Common myeloid progenitor, CD34-positive (primary cell): Measurements from ENCODE around the gene PCNX3.
"Not testable (repeated sequence)": the region's sequence is repeated elsewhere in the genome, so short reads cannot be mapped to it uniquely, and the experiment has no call there.

ENCODE experiments used
- CTCF ChIA-PET: fragments of 350-600 bp; sonication (Branson Sonifier 250); formaldehyde crosslinking; loops from one replicate; lab custom pipeline; 2021; ENCODE audit warnings: antibody characterized with exemption; lab: Charles Lee
- POLR2A ChIA-PET: fragments of 350-600 bp; sonication (Branson Sonifier 250); formaldehyde crosslinking; loops from one replicate; lab custom pipeline; 2021; ENCODE audit warnings: antibody characterized with exemption; lab: Charles Lee
- DNase-seq, 3 donors: peaks; one replicate each; pipeline versions ENCODE4 v3.0.0 to v3.0.0-alpha.2; 2013
- H3K27ac ChIP-seq, 2 experiments: 1 replicate in 1 of 2; 2 replicates in 1 of 2; pipeline ENCODE4 v1.7.0; 2013; ENCODE audit warnings: inconsistent platforms in 2 of 2, low read length in 2 of 2, mild to moderate bottlenecking in 2 of 2, low read depth in 1 of 2, moderate library complexity in 1 of 2; ENCODE audit not compliant: severe bottlenecking in 2 of 2, insufficient read depth in 1 of 2, poor library complexity in 1 of 2
- H3K27me3 ChIP-seq, 5 experiments: replicated peaks in 2 of 5; 1 replicate in 3 of 5; 2 replicates in 2 of 5; pipeline versions ENCODE4 v1.6.1 to v1.7.0; 2013; ENCODE audit warnings: low read length in 4 of 5, mild to moderate bottlenecking in 2 of 5, moderate library complexity in 2 of 5, inconsistent platforms in 1 of 5; ENCODE audit not compliant: insufficient read depth in 5 of 5, control insufficient read depth in 4 of 5
- H3K36me3 ChIP-seq, 4 experiments: 1 replicate in 2 of 4; 2 replicates in 2 of 4; pipeline versions ENCODE4 v1.6.1 to v1.7.0; 2013; ENCODE audit warnings: low read length in 3 of 4, control low read depth in 1 of 4, mild to moderate bottlenecking in 1 of 4; ENCODE audit not compliant: control insufficient read depth in 4 of 4, insufficient read depth in 4 of 4
- H3K4me1 ChIP-seq, 4 experiments: 1 replicate in 3 of 4; 2 replicates in 1 of 4; pipeline versions ENCODE4 v1.6.1 to v1.7.1; 2013; ENCODE audit warnings: low read length in 3 of 4, mild to moderate bottlenecking in 3 of 4, control low read depth in 1 of 4, inconsistent platforms in 1 of 4, moderate library complexity in 1 of 4; ENCODE audit not compliant: control insufficient read depth in 4 of 4, insufficient read depth in 4 of 4; ENCODE audit errors: control extremely low read depth in 1 of 4
- H3K4me3 ChIP-seq, 7 experiments: 1 replicate in 4 of 7; 2 replicates in 3 of 7; pipeline versions ENCODE4 v1.5.1 to v1.7.0; 2013; ENCODE audit warnings: mild to moderate bottlenecking in 7 of 7, low read length in 6 of 7, moderate library complexity in 6 of 7, inconsistent platforms in 2 of 7, low read depth in 2 of 7, control low read depth in 1 of 7; ENCODE audit not compliant: insufficient read depth in 4 of 7, control insufficient read depth in 1 of 7; ENCODE audit errors: extremely low read depth in 1 of 7
- H3K9me3 ChIP-seq, 5 experiments: 1 replicate in 4 of 5; 2 replicates in 1 of 5; pipeline versions ENCODE4 v1.6.1 to v1.7.1; 2013; ENCODE audit warnings: low read length in 4 of 5, mild to moderate bottlenecking in 2 of 5, inconsistent platforms in 1 of 5, low read depth in 1 of 5, moderate library complexity in 1 of 5; ENCODE audit not compliant: control insufficient read depth in 4 of 5, insufficient read depth in 2 of 5; ENCODE audit errors: control extremely low read depth in 1 of 5
- WGBS: methylation state at CpG from one replicate; pipeline ENCODE4 v1.1.5; 2013; ENCODE audit not compliant: insufficient coverage; 5-methylcytosine and 5-hydroxymethylcytosine counted together

Gene PCNX3

GRCh38 chr11:65636108-65637031, 20.8 kb downstream of the PCNX3 start:
- WGBS: 99% methylated on average over 20 of the region's 28 CpGs
- CTCF ChIA-PET: interaction anchor here (5.6 kb wide), 1 partner anchor 10 kb away, joined by 56 read pairs; no protein-coding TSS in a partner anchor

GRCh38 chr11:65637032-65637557, 21.5 kb downstream of the PCNX3 start:
- Histone ChIP-seq H3K36me3 (peaks cover 0 to 47% (median 20%) of the 10 kb centered on the region in 4 experiments), H3K4me1 (peaks cover 5 to 77% (median 64%) of the 10 kb centered on the region in 4 experiments), H3K4me3 (peak overlapping the region in 2 of 7 experiments; percentile 83 to 84), H3K9me3 (no peaks in the 10 kb centered on the region), H3K27me3 (no peaks in the 10 kb centered on the region), H3K27ac (no peak overlapping the region)
- DNase-seq: no peak
- ChIA-PET CTCF (interaction anchor here (1.1 to 6.5 kb wide), 4 partner anchors 11 to 75 kb away, joined by 3 to 56 read pairs (median 30); partner anchors contain the start of gene KAT5), POLR2A (interaction anchor here (0.8 to 2.0 kb wide), 4 partner anchors 16 to 75 kb away, joined by 4 to 18 read pairs (median 9); partner anchors contain the start of genes KAT5 and RELA)
- WGBS: 100% methylated on average over 2 of the region's 3 CpGs

More at GRCh38 chr11:65636108-65637031, 20.8 kb downstream of the PCNX3 start:
- no peaks in the 10 kb centered on the region for H3K9me3 ChIP-seq
- H3K27me3 ChIP-seq: no peaks in the 10 kb centered on the region
- peak overlapping the region in 1 of 2 experiments; percentile 12 for H3K27ac ChIP-seq
- POLR2A ChIA-PET: interaction anchor here (0.8 kb wide), 1 partner anchor 75 kb away, joined by 4 read pairs; the partner anchor contains the start of gene KAT5
- H3K36me3 ChIP-seq: peaks cover 0 to 53% (median 24%) of the 10 kb centered on the region in 4 experiments
- H3K4me3 ChIP-seq: no peak overlapping the region
- H3K4me1 ChIP-seq: peaks cover 5 to 70% (median 57%) of the 10 kb centered on the region in 4 experiments
- no peak for DNase-seq

GRCh38 chr11:65637794-65638419, 22.3 kb downstream of the PCNX3 start, which contains the start of gene SIPA1:
TSS of gene SIPA1 (plus strand) at chr11:65638101. CDS start at chr11:65640922, 2,821 bp downstream.
- ChIA-PET CTCF (interaction anchor here (1.1 to 6.5 kb wide), 7 partner anchors 12 to 384 kb away, joined by 3 to 56 read pairs (median 3); partner anchors contain the start of gene KAT5), POLR2A (interaction anchor here (1.7 to 2.0 kb wide), 3 partner anchors 15 to 25 kb away, joined by 7 to 18 read pairs (median 11); partner anchors contain the start of gene RELA)
- H3K4me3 ChIP-seq: peak within 1 kb of the TSS; percentile 60 to 84 (median 79)
- peaks cover 5 to 82% (median 70%) of the 10 kb centered on the region in 4 experiments for H3K4me1 ChIP-seq
- no peaks in the 10 kb centered on the region for H3K9me3 ChIP-seq
- 5% methylated on average over 37 of the region's 46 CpGs for WGBS
- DNase-seq: peak in 2 of 3 donors; percentile 63 to 67
- H3K27me3 ChIP-seq: no peaks in the 10 kb centered on the region
- peak within 1 kb of the TSS; percentile 33 to 84 for H3K27ac ChIP-seq
- H3K36me3 ChIP-seq: peaks cover 0 to 49% (median 23%) of the 10 kb centered on the region in 4 experiments

DNA sequence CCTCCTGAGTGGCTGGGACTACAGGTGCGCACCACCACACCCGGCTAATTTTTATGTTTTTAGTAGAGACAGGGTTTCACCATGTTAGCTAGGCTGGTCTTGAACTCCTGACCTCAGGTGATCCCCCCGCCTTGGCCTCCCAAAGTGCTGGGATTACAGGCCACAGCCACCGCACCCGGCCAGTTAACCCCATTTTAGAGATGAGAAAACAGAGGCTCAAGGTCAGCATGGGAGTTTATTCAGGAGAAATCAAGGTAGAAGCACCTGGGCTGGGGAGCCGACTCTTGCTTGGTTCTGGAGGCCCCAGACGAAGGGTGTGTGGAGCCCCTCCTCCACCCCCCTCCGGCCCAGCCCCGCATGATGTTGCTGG, 23.6 kb downstream of the PCNX3 start:
- ChIA-PET POLR2A (interaction anchor here (0.6 to 2.0 kb wide), 5 partner anchors 8 to 212 kb away, joined by 3 to 18 read pairs (median 7); no protein-coding TSS in a partner anchor), CTCF (interaction anchor here (1.0 to 6.5 kb wide), 5 partner anchors 13 to 383 kb away, joined by 3 to 56 read pairs (median 6); partner anchors contain the start of gene MAP3K11)
- H3K27me3 ChIP-seq, DNase-seq, H3K9me3 ChIP-seq: not testable (repeated sequence)
- H3K4me1 ChIP-seq: peaks cover 5 to 79% (median 68%) of the 10 kb centered on the region in 4 experiments
- 75% methylated on average over 7 of the region's 9 CpGs for WGBS
- peaks cover 0 to 47% (median 29%) of the 10 kb centered on the region in 4 experiments for H3K36me3 ChIP-seq
- peak overlapping the region in 1 of 2 experiments; percentile 84 for H3K27ac ChIP-seq
- peak overlapping the region in 5 of 7 experiments; percentile 76 to 84 (median 80) for H3K4me3 ChIP-seq

GRCh38 chr11:65639623-65640482, 24.3 kb downstream of the PCNX3 start:
- WGBS: 50% methylated on average over 5 of the region's 8 CpGs
- Histone ChIP-seq H3K4me3 (peak overlapping the region in 6 of 7 experiments; percentile 58 to 78 (median 62)), H3K9me3 (no peaks in the 10 kb centered on the region), H3K27me3 (no peaks in the 10 kb centered on the region), H3K27ac (peak overlapping the region; percentile 68 to 84), H3K4me1 (peaks cover 5 to 73% (median 64%) of the 10 kb centered on the region in 4 experiments), H3K36me3 (peaks cover 0 to 47% (median 29%) of the 10 kb centered on the region in 4 experiments)
- DNase-seq: peak; percentile 47 to 72 (median 59)
- ChIA-PET POLR2A (interaction anchor here (0.5 to 3.8 kb wide), 5 partner anchors 9 to 129 kb away, joined by 3 to 43 read pairs (median 6); partner anchors contain the start of gene RELA), CTCF (interaction anchor here (1.0 to 6.5 kb wide), 6 partner anchors 12 to 241 kb away, joined by 4 to 56 read pairs (median 12); partner anchors contain the start of gene MAP3K11)
